LNCAP (cell line): ENCODE results near the gene TULP4.

Experiments
- TF ChIP-seq, protein P1 (sequence below): fragments of 450-650 bp; IDR thresholded peaks from 2 replicates; pipeline ENCODE4 v1.5.1; 2017; ENCODE audit warnings: mild to moderate bottlenecking

Gene TULP4

DNA sequence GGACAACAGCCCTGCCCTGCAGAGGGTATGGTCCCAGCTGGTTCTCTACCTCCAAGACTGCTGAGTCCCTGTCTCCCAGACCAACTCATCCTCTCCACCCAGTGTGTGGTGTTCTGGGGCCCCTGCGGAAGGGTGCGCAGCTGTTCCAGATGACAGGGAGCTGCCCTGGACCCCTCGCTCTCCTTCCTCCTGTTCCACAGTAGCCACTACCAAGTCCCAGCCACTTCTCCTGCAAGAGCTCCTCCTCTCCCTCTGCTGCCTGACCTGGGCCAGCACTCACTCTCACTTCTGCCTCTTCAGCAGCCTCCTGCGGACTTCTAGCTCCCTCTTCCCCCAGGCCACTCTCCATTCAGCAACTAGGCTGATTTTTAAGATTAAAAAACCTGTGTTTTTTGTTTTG is 207.5 kb downstream of the TULP4 start:
- TF ChIP-seq, protein P1, sequence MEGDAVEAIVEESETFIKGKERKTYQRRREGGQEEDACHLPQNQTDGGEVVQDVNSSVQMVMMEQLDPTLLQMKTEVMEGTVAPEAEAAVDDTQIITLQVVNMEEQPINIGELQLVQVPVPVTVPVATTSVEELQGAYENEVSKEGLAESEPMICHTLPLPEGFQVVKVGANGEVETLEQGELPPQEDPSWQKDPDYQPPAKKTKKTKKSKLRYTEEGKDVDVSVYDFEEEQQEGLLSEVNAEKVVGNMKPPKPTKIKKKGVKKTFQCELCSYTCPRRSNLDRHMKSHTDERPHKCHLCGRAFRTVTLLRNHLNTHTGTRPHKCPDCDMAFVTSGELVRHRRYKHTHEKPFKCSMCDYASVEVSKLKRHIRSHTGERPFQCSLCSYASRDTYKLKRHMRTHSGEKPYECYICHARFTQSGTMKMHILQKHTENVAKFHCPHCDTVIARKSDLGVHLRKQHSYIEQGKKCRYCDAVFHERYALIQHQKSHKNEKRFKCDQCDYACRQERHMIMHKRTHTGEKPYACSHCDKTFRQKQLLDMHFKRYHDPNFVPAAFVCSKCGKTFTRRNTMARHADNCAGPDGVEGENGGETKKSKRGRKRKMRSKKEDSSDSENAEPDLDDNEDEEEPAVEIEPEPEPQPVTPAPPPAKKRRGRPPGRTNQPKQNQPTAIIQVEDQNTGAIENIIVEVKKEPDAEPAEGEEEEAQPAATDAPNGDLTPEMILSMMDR: no peak

DNA sequence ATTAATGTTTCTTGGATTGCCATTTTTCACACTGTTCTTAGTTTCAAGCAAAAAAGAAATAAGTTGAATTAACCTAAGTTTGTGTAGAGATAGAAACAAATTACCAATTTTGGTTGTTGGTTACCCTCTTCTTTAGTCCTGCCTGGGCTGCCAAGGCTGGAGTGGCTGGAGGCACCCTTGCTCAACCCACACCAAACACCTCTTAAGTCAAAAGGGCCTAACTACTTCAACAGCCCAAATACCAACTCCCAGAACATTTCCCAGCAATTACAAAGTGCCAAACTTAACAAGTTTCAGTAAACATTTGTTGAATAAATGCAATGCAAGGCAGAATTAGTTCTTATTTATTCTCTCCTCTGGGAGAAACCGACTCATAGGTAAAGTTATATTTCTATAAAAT is 209.5 kb downstream of the TULP4 start:
- TF ChIP-seq, protein P1: no peak

DNA sequence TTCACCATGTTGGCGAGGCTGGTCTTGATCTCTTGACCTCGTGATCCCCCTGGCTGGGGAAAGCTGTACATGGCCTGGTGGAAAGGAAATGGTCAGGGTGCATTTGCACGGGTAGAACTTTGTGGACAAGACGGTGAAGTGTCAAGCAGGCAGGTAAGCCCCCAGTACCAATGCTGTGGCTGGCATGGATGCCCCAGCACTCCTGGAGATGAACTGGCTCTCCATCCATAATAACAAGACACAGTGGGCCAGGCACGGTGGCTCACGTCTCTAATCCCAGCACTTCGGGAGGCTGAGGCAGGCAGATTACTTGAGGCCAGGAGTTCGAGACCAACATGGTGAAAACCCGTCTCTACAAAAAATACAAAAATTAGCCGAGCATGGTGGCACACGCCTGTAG is 210.4 kb downstream of the TULP4 start:
- TF ChIP-seq, protein P1: no peak

GRCh38 chr6:158524311-158524710 is 212.0 kb downstream of the TULP4 start:
- TF ChIP-seq, protein P1: no peak

DNA sequence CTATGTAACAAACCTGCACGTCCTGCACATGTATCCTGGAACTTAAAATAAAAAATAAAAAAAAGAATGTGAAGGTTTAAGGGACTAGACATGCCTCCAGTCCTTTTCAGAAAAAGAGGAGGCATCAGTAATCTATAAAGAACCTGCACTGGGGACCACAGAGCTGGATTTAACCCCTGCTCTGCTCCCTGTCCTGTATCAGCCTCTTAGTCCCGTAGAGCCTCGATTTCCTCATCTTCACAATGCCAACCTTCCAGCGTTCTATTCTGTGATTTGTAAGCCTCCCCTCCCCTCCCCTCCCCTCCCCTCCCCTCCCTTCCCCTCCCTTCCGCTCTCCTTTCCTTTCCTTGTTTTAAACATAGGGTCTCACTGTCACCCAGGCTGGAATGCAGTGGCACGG is 216.6 kb downstream of the TULP4 start:
- TF ChIP-seq, protein P1: no peak

- TF ChIP-seq, protein P1: no peak
Observed at GRCh38 chr6:158529629-158530028, 217.4 kb downstream of the TULP4 start.

- TF ChIP-seq, protein P1: no peak
Observed at GRCh38 chr6:158531566-158531965, 219.3 kb downstream of the TULP4 start.

DNA sequence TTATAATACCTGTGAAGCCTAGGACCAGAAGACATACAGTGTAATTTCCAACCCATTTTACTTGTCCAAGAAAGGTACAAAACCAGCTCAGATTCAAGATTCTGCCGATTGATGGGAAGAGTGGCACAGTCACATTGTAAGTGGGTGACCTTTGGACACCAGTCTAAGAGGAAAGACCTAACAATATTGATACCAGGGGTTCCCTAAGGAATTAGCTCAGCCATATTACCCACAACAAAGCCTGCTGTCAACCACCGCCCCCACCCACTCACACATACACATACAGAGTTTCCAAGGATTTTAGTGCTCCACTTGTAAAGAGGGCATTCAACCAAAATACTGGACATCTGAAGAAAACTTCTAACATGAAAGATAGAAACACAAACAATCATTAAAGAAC is 219.7 kb downstream of the TULP4 start:
- TF ChIP-seq, protein P1: no peak
